GM23338 (cell line): ENCODE data around the gene LYPD5.

Experiments used
- CTCF ChIP-seq, 2 experiments: fragments of 200-600 bp in 1 of 2; sonication (generic) in 1 of 2; conservative IDR thresholded peaks; 2 replicates each; pipeline versions ENCODE4 v1.5.1 to v1.6.1; 2016 to 2017; ENCODE audit warnings: antibody characterized with exemption in 2 of 2, low read depth in 2 of 2, mild to moderate bottlenecking in 2 of 2, moderate library complexity in 1 of 2
- EZH2 ChIP-seq: fragments of 200-600 bp; sonication (generic); IDR thresholded peaks from one replicate; pipeline ENCODE4 v1.8.0; 2017; ENCODE audit warnings: antibody characterized with exemption, mild to moderate bottlenecking, low read depth; ENCODE audit not compliant: unreplicated experiment
- EZH2phosphoT487 ChIP-seq: fragments of 200-600 bp; sonication (generic); IDR thresholded peaks from one replicate; pipeline ENCODE4 v1.8.1; 2018; ENCODE audit warnings: antibody characterized with exemption; ENCODE audit not compliant: unreplicated experiment
- POLR2AphosphoS5 ChIP-seq: IDR thresholded peaks from 2 replicates; pipeline ENCODE4 v1.6.1; 2016; ENCODE audit warnings: antibody characterized with exemption, low read depth

- TF ChIP-seq CTCF (conservative IDR thresholded peaks at IDR 0.05; ENCODE audit: low read depth in 2 of 2) (no peak), EZH2 (no peak), EZH2phosphoT487 (no peak), POLR2AphosphoS5 (no peak)
These were observed 33.8 kb downstream of the LYPD5 start for GRCh38 chr19:43768273-43769050.
